Rectal smooth muscle tissue (tissue), 1 donor: ENCODE data around the gene PRG3.
"Not testable (repeated sequence)": the region's sequence is repeated elsewhere in the genome, so short reads cannot be mapped to it uniquely, and the experiment has no call there.

Experiments used
- H3K27ac ChIP-seq: one replicate; pipeline ENCODE4 v1.7.0; 2013; ENCODE audit warnings: low read depth, low read length, inconsistent platforms
- H3K27me3 ChIP-seq: one replicate; pipeline ENCODE4 v1.7.0; 2013; ENCODE audit warnings: low read length; ENCODE audit not compliant: control insufficient read depth, insufficient read depth
- H3K36me3 ChIP-seq: one replicate; pipeline ENCODE4 v1.7.0; 2013; ENCODE audit warnings: low read length; ENCODE audit not compliant: control insufficient read depth, insufficient read depth
- H3K4me1 ChIP-seq: one replicate; pipeline ENCODE4 v1.7.0; 2013; ENCODE audit warnings: low read length; ENCODE audit not compliant: control insufficient read depth, insufficient read depth
- H3K4me3 ChIP-seq: one replicate; pipeline ENCODE4 v1.7.0; 2013; ENCODE audit warnings: low read length
- H3K9ac ChIP-seq: one replicate; pipeline ENCODE4 v1.7.0; 2013; ENCODE audit warnings: low read length

The PRG3 gene

GRCh38 chr11:57406337-57406904 is 25.5 kb upstream of the PRG3 start:
- Histone ChIP-seq H3K4me1 (no peaks in the 10 kb centered on the region), H3K27ac (no peak overlapping the region), H3K4me3 (no peak overlapping the region), H3K36me3 (peaks cover 8% of the 10 kb centered on the region), H3K9ac (no peak overlapping the region), H3K27me3 (no peaks in the 10 kb centered on the region)

GRCh38 chr11:57405271-57405860 is 24.4 kb upstream of the PRG3 start:
- peaks cover 8% of the 10 kb centered on the region for H3K36me3 ChIP-seq
- H3K27ac ChIP-seq = no peak overlapping the region
- no peak overlapping the region for H3K4me3 ChIP-seq
- H3K9ac ChIP-seq = no peak overlapping the region
- no peaks in the 10 kb centered on the region for H3K27me3 ChIP-seq
- H3K4me1 ChIP-seq = no peaks in the 10 kb centered on the region

GRCh38 chr11:57403802-57404147 is 22.8 kb upstream of the PRG3 start:
- Histone ChIP-seq H3K4me1 (no peaks in the 10 kb centered on the region), H3K27ac (no peak overlapping the region), H3K27me3 (no peaks in the 10 kb centered on the region), H3K4me3 (no peak overlapping the region), H3K36me3 (peaks cover 8% of the 10 kb centered on the region), H3K9ac (no peak overlapping the region)

GRCh38 chr11:57403003-57403801 is 22.3 kb upstream of the PRG3 start:
- H3K36me3 ChIP-seq, H3K4me1 ChIP-seq, H3K27me3 ChIP-seq, H3K4me3 ChIP-seq, H3K9ac ChIP-seq, H3K27ac ChIP-seq: not testable (repeated sequence)

GRCh38 chr11:57402188-57403002 is 21.4 kb upstream of the PRG3 start:
- Histone ChIP-seq H3K36me3 (peaks cover 1% of the 10 kb centered on the region), H3K27me3 (no peaks in the 10 kb centered on the region), H3K4me1 (no peaks in the 10 kb centered on the region), H3K27ac (no peak overlapping the region), H3K4me3 (no peak overlapping the region), H3K9ac (no peak overlapping the region)

GRCh38 chr11:57399972-57400578 is 19.1 kb upstream of the PRG3 start:
- H3K27me3 ChIP-seq = no peaks in the 10 kb centered on the region
- H3K27ac ChIP-seq = no peak overlapping the region
- no peaks in the 10 kb centered on the region for H3K4me1 ChIP-seq
- no peaks in the 10 kb centered on the region for H3K36me3 ChIP-seq
- H3K4me3 ChIP-seq = no peak overlapping the region
- H3K9ac ChIP-seq = no peak overlapping the region

GRCh38 chr11:57399221-57399620 is 18.3 kb upstream of the PRG3 start:
- no peaks in the 10 kb centered on the region for H3K27me3 ChIP-seq
- H3K27ac ChIP-seq = no peak overlapping the region
- no peaks in the 10 kb centered on the region for H3K36me3 ChIP-seq
- H3K4me3 ChIP-seq = no peak overlapping the region
- no peaks in the 10 kb centered on the region for H3K4me1 ChIP-seq
- H3K9ac ChIP-seq = no peak overlapping the region

GRCh38 chr11:57397394-57397990 is 16.5 kb upstream of the PRG3 start:
- Histone ChIP-seq H3K4me1 (no peaks in the 10 kb centered on the region), H3K27me3 (no peaks in the 10 kb centered on the region), H3K36me3 (no peaks in the 10 kb centered on the region), H3K4me3 (no peak overlapping the region), H3K27ac (no peak overlapping the region), H3K9ac (no peak overlapping the region)

GRCh38 chr11:57396744-57397143 is 15.8 kb upstream of the PRG3 start:
- Histone ChIP-seq H3K9ac (no peak overlapping the region), H3K4me1 (no peaks in the 10 kb centered on the region), H3K36me3 (no peaks in the 10 kb centered on the region), H3K4me3 (no peak overlapping the region), H3K27me3 (no peaks in the 10 kb centered on the region), H3K27ac (no peak overlapping the region)

- Histone ChIP-seq H3K36me3 (no peaks in the 10 kb centered on the region), H3K27me3 (no peaks in the 10 kb centered on the region), H3K4me1 (no peaks in the 10 kb centered on the region), H3K9ac (no peak overlapping the region), H3K27ac (no peak overlapping the region), H3K4me3 (no peak overlapping the region)
These were observed 15.1 kb upstream of the PRG3 start for GRCh38 chr11:57395905-57396623.

- Histone ChIP-seq H3K27ac (no peak overlapping the region), H3K36me3 (no peaks in the 10 kb centered on the region), H3K9ac (no peak overlapping the region), H3K27me3 (no peaks in the 10 kb centered on the region), H3K4me1 (no peaks in the 10 kb centered on the region), H3K4me3 (no peak overlapping the region)
These were observed 13.4 kb upstream of the PRG3 start for GRCh38 chr11:57394203-57394965.
